HL-60 (cell line): ENCODE results near the gene MIAT.

Experiments used
- DNase-seq, 2 experiments: peaks; one replicate each; pipeline ENCODE4 v3.0.0-alpha.2; 2010 to 2020; ENCODE audit warnings: low read depth in 1 of 2, low spot score in 1 of 2
- H3K27ac ChIP-seq: fragments of 250-450 bp; sonication (Bioruptor Pico); replicated peaks from 2 replicates; pipeline ENCODE4 v1.5.1; 2020; ENCODE audit warnings: mild to moderate bottlenecking, moderate library complexity
- H3K27me3 ChIP-seq: fragments of 250-450 bp; sonication (Bioruptor Pico); 2 replicates; pipeline ENCODE4 v1.5.1; 2021; ENCODE audit warnings: mild to moderate bottlenecking, moderate library complexity; ENCODE audit not compliant: insufficient read depth, poor library complexity, severe bottlenecking
- H3K4me3 ChIP-seq: replicated peaks from 2 replicates; pipeline ENCODE4 v1.5.1; 2011; ENCODE audit warnings: mild to moderate bottlenecking, control low read depth, low read length; ENCODE audit not compliant: insufficient read depth
- CTCF ChIP-seq: IDR thresholded peaks from one replicate; pipeline ENCODE4 v1.5.1; 2011; ENCODE audit warnings: low read length, control low read depth, inconsistent platforms; ENCODE audit not compliant: insufficient read depth
- GABPA ChIP-seq: IDR thresholded peaks from 2 replicates; pipeline ENCODE4 v1.6.1; 2012; ENCODE audit warnings: low read depth
- POLR2AphosphoS5 ChIP-seq: IDR thresholded peaks from 2 replicates; pipeline ENCODE4 v1.6.1; 2012; ENCODE audit warnings: low read depth
- REST ChIP-seq: IDR thresholded peaks from 2 replicates; pipeline ENCODE4 v1.6.1; 2012; ENCODE audit warnings: low read depth; ENCODE audit not compliant: insufficient replicate concordance
- SPI1 ChIP-seq: IDR thresholded peaks from 2 replicates; pipeline ENCODE4 v1.6.1; 2012; ENCODE audit warnings: low read depth, mild to moderate bottlenecking, borderline replicate concordance

MIAT gene

GRCh38 chr22:26642465-26643417, 14.6 kb upstream of the MIAT start:
- DNase-seq = no peak
- no peaks in the 10 kb centered on the region for H3K27me3 ChIP-seq
- H3K27ac ChIP-seq = no peak overlapping the region
- TF ChIP-seq POLR2AphosphoS5 = no peak
- TF ChIP-seq GABPA = no peak
- TF ChIP-seq REST = no peak
- no peak for TF ChIP-seq CTCF
- TF ChIP-seq SPI1 = no peak
- H3K4me3 ChIP-seq = no peak overlapping the region

DNA sequence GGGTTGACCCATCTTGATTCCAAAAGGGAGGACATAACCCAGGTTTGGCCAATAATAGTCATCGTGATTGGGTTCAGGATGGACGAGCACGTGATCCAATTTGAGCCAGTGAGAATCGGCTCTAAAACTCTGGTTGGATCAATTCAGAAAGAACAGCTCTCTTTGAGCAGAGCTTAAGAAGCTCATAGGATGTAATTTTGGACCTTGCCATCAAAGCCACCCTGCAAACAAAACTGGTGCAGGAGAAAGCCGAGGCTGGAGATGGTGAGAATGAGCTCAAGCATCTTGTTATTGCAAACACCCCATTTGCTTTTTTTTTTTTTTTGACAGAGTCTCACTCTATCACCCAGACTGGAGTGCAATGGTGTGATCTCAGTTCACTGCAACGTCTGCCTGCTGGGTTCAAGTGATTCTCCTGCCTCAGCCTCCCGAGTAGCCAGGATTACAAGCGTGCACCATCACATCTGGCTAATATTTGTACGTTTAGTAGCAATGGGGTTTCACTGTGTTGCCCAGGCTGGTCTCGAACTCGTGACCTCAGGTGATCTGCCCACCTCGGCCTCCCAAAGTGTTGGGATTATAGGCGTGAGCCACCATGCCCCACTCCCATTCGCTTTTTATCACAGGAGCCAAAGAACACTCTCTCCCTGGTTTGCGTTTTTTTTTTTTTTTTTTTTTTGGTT, 13.8 kb upstream of the MIAT start:
- Histone ChIP-seq H3K27ac (no peak overlapping the region), H3K27me3 (no peaks in the 10 kb centered on the region), H3K4me3 (no peak overlapping the region)
- no peak for TF ChIP-seq GABPA
- no peak for TF ChIP-seq REST
- TF ChIP-seq SPI1 = no peak
- TF ChIP-seq POLR2AphosphoS5 = no peak
- TF ChIP-seq CTCF = no peak
- no peak for DNase-seq

DNA sequence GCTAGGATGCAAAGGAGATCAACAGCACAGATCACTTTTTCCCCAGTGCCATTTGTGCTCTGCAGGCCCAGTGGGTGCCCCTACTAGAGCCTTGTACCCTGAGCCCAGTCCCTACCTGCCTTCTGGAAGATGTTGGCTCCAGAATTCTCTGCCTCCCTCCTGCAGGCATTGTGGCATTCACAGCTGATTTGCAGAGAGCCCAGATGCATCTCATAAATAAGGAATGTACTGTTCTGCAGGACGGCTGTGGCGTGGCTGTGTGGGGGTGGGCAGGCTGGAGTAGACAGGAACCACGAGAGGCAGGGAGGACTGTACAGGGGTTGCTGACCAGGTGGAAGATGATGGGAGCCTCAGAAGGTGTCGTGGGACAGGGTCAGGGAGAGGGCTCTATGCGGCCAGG, 11.2 kb upstream of the MIAT start:
- no peak for DNase-seq
- Histone ChIP-seq H3K4me3 (no peak overlapping the region), H3K27me3 (no peaks in the 10 kb centered on the region), H3K27ac (no peak overlapping the region)
- no peak for TF ChIP-seq POLR2AphosphoS5
- TF ChIP-seq GABPA = no peak
- TF ChIP-seq CTCF = no peak
- TF ChIP-seq REST = no peak
- no peak for TF ChIP-seq SPI1
